Activated T-cell treated with anti-CD3 and anti-CD28 coated beads for 4 hours (primary cell): ENCODE data around the gene NGB.
"Not testable (repeated sequence)": the region's sequence is repeated elsewhere in the genome, so short reads cannot be mapped to it uniquely, and the experiment has no call there.

Experiments
- DNase-seq: peaks from one replicate; pipeline ENCODE4 v3.0.0-alpha.2; 2020

Gene NGB

DNA sequence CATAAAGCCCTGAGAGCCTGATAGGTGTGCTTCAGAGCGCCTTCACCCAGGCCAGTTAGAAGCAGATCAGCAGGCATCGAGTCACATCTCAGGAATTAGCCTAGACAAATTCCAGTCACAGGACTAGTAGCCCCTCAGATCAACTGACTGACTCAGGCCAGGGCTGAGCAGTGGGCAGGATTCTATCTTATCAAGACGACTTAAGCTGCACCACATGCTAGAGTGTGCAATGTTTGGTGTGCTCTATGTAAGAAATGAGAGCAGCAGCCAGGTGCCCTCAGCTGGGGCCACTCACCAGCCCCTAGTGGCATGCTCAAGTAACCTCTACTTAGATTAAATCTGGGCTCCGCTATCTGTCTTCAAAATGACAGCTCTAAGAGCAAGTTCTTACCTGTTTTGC, 19.7 kb upstream of the NGB start:
- DNase-seq = no peak

DNA sequence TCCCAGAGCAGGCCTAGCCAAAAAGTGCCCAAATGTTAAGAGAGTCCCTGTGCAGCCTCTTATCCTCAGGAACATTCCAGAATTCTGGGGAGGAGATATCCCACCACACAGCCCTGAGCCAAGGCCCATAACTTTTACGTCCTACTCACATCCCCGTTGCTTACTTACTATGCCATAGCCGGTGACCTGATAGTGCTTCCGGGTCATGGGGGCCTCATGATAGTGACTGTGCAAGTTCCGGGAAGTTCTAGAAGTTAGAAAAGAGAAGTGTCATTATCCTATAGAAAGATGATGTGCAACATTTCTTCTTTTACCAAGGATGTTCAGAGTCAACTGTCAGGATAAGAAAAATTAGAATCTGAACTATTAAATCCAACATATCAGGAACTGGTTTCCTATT, 15.6 kb upstream of the NGB start:
- no peak for DNase-seq

DNA sequence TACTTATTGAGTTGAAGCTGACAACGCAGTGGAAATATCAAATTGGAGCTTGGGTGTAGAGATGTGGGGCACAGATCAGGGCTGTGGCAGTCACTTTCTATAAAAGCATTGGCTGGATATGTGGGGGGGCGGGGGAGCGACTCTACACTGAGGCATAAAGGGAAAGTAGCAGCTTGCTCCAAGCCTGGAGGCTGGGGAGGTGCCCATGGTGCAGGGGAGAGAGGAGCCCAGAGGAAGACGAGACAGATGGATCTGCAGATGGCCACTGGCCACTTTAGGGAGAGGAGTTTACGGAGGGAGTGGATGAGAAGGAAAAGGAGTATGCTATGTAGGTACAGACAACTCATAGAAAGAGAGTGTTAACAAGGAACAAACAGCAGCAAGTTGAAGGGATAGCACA, 13.5 kb upstream of the NGB start:
- no peak for DNase-seq

GRCh38 chr14:77284066-77284465, 13.1 kb upstream of the NGB start:
- no peak for DNase-seq

DNA sequence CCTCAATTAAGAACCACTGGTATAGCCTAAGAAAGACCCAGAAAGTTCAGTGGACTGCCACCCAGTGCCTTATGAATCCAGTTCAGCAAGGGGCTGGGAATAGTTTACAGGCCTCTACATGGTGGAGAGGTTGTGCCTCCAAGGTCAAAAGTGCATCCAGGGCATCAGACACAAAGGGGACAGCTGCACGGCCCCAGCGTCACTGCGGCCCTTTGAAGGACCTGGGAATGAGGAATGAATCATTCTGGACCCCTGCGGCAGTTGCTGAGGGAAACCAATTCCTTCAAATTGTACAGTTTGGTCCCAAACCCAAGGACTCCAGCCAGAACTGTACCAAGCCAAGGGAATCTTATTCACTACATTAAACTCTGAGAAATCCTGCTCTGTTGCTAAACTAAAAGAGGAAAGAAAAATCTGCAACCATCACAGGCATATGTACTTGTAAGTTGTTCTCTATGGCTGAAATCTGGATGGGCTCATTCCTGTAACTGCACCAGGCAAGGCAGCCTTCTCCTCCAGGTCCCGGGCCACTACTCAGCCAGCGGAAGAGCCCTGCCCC, 10.9 kb upstream of the NGB start:
- DNase-seq = no peak

DNA sequence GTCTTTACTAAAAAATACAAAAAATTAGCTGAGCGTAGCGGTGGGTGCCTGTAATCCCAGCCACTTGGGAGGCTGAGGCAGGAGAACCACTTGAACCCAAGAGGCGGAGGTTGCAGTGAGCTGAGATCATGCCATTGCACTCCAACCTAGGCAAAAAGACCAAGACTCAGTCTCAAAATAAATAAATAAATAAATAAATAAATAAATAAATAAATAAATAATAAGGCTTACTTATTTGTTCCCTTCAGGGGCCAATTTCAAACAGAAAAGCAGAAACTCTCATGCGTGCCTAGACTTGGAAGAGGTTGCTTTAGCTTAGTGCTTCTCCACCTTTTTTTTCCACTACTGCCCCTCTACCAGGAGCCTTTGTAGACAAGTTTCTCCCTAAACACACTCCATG, 9.9 kb upstream of the NGB start:
- DNase-seq = not testable (repeated sequence)

DNA sequence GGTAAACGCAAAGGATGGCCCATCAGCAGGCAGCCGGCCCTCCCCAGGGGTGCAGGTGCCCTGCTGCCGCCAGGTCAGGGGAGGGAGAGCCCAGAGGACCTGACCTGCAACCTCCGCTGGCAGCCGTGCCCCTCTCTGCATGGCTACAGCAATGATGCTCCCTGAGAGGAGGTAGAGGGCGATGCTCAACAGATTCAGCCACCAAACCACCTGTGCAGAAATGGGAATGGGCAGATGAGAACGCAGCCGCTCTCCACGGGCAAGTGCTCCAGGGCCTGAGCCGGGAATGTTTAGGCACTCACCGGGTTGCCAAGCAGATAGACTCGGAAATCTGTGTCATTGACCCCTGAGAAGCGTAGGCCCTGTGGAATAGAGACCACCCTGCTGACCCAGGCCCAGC, 8.7 kb upstream of the NGB start:
- no peak for DNase-seq

DNA sequence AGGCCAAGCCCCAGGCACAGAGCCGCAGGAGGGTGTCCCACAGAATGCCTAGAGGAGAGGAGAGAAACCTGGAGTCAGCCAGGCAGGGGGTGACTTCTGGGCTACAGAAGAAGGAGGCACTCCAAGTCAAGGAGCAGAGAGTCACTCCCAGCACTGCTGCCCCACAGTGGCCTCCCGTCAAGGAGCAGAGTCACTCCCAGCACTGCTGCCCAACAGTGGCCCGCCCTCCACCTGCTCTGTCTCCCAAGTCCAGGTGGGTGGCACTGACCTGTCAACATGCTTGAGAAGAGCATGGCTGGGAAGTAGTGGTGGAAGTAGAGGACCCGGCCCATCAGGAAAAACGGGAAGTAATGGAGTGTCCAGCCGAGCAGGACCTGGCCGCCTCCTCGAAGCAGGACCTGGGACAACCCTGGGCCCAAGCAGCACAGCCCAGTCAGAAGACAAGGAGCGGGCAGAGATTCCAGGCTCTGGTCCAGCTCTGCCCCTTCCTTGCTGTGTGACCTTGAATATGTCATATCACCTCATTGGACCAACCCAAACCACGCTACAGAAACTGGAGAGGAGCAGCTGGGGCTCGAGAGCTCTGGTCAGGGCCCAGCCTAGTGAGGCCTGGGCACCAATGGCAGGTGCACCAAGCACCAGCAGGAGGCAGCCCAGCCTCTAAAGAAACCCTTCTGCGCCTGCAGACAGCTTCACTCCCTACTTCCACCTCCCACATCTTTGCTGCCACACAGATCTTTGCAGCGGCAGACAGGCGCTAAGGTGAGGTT, 7.6 kb upstream of the NGB start:
- DNase-seq = no peak

GRCh38 chr14:77276959-77277358, 6.0 kb upstream of the NGB start:
- DNase-seq = no peak

- no peak for DNase-seq
These were observed 5.4 kb upstream of the NGB start for GRCh38 chr14:77276295-77276935.

GRCh38 chr14:77275601-77276017, 4.6 kb upstream of the NGB start:
- no peak for DNase-seq

- no peak for DNase-seq
These were observed 4.1 kb upstream of the NGB start for GRCh38 chr14:77275041-77275580.

GRCh38 chr14:77273796-77274195, 2.8 kb upstream of the NGB start:
- no peak for DNase-seq

GRCh38 chr14:77272261-77272660, 1.3 kb upstream of the NGB start:
- no peak for DNase-seq

DNA sequence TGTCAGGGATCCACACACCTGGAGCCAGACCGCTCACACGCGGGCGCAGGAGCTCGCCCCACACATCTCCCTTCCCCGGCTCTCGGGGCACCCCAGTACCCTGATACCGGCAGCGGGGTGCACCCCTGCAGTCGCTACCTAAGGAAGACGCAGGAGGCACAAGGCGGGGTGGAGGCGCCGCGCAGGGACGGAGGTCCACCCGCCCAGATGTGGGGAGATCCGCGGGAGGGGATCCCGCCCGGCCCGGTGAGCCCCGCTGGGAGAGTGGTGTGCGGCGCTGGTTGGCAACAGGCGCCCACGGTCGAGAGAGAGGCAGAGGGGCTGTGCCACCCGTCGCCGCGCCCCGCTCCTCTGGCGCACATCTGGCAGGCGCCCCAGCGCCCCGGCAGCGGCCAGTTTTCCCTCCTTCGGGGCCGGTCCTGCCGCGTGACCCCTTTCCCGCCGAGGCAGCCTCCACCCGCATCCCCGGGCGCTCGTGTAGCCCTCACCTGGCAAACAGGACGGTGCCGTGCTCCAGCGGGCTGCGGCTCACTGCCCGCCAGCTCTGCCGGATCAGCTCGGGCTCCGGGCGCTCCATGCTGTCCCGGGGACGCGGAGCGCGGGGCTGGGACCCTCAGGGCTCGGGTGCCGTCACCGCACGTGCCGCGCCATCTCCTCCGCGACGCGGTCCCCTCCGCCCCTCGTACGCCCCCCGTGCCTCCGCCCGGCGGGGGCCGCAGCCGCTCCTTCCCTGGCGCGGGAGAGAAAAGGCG, 469 bp downstream of the NGB start:
- DNase-seq = no peak

DNA sequence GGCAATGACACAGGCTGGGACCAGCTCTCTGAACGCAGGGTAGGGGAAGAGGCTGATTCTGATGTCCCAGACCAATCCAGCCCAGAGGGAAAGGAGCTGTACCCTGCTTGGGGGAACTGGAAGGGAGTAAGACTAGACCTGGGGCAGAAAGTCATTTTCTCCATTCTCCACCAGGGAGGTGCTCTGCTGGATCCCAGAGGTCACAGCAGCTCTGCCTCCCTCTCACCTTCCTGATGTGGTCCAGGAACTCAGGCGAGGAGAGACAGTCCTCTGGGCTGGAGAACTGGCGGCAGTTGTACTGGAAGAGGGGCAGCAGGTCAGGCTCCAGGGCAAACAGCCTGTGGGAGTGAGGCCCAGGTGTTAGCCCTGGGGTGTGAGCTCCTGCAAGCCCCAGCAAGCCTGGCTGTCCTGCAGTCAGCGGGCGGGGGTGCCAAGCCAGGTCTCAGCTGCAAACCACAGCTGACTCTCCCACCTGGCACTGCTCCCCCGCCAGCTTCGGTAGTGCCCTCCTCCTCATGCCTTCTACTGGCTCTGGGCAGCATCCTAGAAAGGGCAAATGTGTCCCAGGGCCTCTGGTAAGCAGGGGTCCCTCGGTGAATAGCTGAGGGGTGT, 1.9 kb downstream of the NGB start:
- no peak for DNase-seq

DNA sequence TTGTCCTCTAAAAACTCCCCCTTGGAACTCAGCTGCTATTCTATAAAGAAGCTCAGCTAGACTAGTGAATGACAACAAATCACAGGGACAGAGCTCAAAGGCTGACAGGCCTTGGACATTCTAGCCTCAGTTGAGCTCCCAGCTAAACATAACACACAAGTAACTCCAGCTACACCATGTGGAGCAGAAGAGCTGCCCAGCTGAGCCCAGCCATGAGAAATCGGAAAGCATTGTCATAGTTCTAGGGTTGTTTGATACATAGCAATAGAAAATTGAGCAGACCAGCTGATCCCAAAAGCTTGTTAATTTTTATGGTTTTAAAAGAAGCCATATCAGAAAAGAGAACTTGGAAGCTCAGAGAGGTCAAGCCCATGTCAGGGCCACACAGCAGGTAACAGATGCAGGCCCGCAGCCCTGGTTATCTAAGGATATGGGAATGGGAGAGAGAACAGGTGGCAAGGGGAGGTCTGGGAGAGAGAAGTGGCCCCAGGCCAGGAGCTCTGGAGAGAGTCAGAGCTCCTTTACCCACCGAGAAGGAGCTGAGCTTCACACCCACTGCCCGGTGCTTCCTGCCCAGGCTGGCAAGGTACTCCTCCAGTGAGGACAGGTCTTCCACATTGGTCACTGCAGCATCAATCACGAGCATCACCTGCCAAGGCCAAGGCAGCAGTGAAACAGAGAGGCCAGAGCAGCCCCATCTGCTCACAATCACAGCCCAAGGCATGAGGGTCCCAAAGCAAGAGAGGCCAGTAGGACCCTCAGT, 2.9 kb downstream of the NGB start:
- DNase-seq = no peak

DNA sequence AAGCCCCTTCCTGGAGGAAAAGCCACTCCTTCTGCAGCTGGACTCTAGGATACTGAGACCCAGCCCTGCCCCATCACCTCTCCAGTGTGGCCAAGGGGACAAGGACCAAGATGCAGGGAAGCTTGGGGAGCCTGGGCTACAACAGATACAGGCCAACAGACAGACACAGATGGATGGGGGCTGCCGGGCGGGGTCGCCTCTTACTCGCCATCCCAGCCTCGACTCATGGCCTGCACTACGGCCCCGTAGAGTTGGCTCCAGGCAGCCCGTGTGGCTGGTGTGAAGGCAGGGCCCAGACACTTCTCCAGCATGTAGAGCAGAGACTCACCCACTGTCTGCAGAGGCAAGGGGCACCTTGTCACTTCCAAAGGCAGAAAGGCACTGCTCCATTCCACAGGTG, 4.7 kb downstream of the NGB start:
- no peak for DNase-seq

DNA sequence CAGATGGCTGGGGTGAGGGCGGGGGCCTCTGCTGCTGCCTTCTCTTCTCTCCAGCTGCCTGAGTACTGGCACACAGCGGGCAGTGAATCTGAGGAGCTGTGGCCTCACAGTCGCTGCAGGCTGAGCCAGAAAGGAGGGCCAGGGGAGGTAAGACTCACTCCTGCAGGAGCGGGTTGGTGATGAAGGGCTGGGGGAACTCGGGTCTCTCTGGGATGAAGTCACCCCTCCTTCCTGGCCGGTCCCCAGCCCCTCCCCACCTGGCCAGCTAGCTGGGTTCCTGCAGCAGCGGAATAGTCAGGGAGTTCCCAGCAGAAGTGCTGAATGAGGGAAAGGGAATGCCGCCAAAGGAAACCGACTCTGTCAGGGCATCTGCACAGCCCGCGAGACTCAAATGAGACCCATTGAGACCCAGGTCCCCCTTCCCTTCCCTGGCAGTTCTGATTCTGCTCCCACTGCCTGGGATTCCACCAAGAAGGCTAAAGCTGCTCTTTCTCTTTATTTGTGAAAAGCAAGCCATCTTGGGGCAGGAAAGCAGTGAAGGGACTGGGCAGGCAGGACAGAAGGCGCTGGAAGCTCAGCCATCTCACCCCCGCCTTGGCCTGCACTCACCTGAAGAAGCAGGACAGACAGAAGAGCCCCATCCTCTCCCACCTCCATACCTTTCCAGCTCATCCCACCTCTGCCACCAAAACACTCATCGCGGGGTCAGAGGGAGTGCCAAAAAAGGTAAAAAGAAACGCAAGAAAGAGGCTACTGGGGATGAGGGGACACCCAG, 5.3 kb downstream of the NGB start:
- DNase-seq = no peak

DNA sequence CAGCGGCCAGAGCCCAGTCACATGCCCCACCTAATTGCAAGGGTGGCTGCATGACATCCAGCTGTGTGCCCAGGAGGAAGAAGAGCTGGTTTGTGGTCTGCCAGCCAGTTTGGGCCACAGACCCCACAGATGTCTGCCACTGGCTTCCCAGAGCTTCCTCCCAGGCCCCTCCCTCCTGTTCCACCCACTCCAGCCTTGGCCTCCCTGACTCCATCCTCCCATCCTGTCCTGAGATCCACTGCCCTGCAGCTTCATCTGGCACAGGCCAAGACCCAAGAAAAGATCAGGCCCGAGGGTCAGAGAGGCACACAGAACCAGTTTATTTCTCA, 5.9 kb downstream of the NGB start:
- no peak for DNase-seq

GRCh38 chr14:77264466-77265186, 6.4 kb downstream of the NGB start:
- no peak for DNase-seq
